K562 (cell line): Measurements from ENCODE around the gene IGSF3. TPM values are rescaled to one million over a fixed set of nuclear protein-coding genes. Genes with fewer than 3 reads are reported as not detected.

ENCODE experiments used
- BHLHE40 ChIP-seq: IDR thresholded peaks from 2 replicates; pipeline ENCODE4 v1.6.1; 2011; ENCODE audit warnings: low read length, improper control_type of control experiment
- BRF1 ChIP-seq: IDR thresholded peaks from 3 replicates; pipeline ENCODE4 v1.6.1; 2011; ENCODE audit warnings: borderline replicate concordance, mild to moderate bottlenecking; ENCODE audit not compliant: insufficient read length; ENCODE audit errors: extremely low read depth
- CEBPB ChIP-seq: fragments of 450-650 bp; IDR thresholded peaks from 2 replicates; pipeline ENCODE4 v1.6.1; 2016; ENCODE audit warnings: missing genetic modification characterization, missing compliant biosample characterization
- DDX20 ChIP-seq: fragments of 450-650 bp; IDR thresholded peaks from 2 replicates; pipeline ENCODE4 v1.6.1; 2016; ENCODE audit warnings: missing genetic modification characterization, low read depth, mild to moderate bottlenecking, missing compliant biosample characterization, moderate library complexity
- ETS2 ChIP-seq: IDR thresholded peaks from 2 replicates; pipeline ENCODE4 v1.6.1; 2016; ENCODE audit warnings: borderline replicate concordance, missing genetic modification characterization, mild to moderate bottlenecking, moderate library complexity, missing compliant biosample characterization; ENCODE audit not compliant: poor library complexity, severe bottlenecking
- HDAC3 ChIP-seq: fragments of 450-650 bp; IDR thresholded peaks from 2 replicates; pipeline ENCODE4 v1.6.1; 2018; ENCODE audit warnings: borderline replicate concordance, mild to moderate bottlenecking, moderate library complexity; ENCODE audit not compliant: partially characterized antibody
- KLF1 ChIP-seq: fragments of 450-650 bp; IDR thresholded peaks from 2 replicates; pipeline ENCODE4 v1.6.1; 2016; ENCODE audit warnings: missing genetic modification characterization, missing compliant biosample characterization
- KLF10 ChIP-seq: fragments of 250-450 bp; sonication (Bioruptor Pico); IDR thresholded peaks from 2 replicates; pipeline ENCODE4 v1.6.1; 2021; ENCODE audit warnings: matching md5 sums
- KLF13 ChIP-seq: fragments of 450-650 bp; IDR thresholded peaks from 2 replicates; pipeline ENCODE4 v1.6.1; 2016; ENCODE audit warnings: missing genetic modification characterization, low read depth, mild to moderate bottlenecking, missing compliant biosample characterization, moderate library complexity, borderline replicate concordance
- MYBL2 ChIP-seq, 2 experiments: fragments of 450-650 bp in 1 of 2; sonication (generic) in 1 of 2; formaldehyde crosslinking in 1 of 2; IDR thresholded peaks; 2 replicates each; pipeline versions ENCODE4 v1.6.1 to v1.8.1; 2017 to 2022; ENCODE audit warnings: borderline replicate concordance in 1 of 2, inconsistent platforms in 1 of 2, low read depth in 1 of 2, mild to moderate bottlenecking in 1 of 2, missing genetic modification reagents in 1 of 2, moderate library complexity in 1 of 2
- NFXL1 ChIP-seq: fragments of 450-650 bp; formaldehyde crosslinking; IDR thresholded peaks from 2 replicates; pipeline ENCODE4 v1.4.0; 2021; ENCODE audit warnings: mild to moderate bottlenecking
- PTRF ChIP-seq: fragments of 450-650 bp; IDR thresholded peaks from 2 replicates; pipeline ENCODE4 v1.6.1; 2016; ENCODE audit warnings: mild to moderate bottlenecking, missing genetic modification characterization, missing compliant biosample characterization
- RAD51 ChIP-seq: fragments of 450-650 bp; IDR thresholded peaks from 2 replicates; pipeline ENCODE4 v1.7.1; 2016; ENCODE audit warnings: low read depth, mild to moderate bottlenecking, borderline replicate concordance
- RBM15 ChIP-seq: fragments of 200-400 bp; formaldehyde crosslinking; IDR thresholded peaks from 2 replicates; pipeline ENCODE4 v1.6.1; 2018; ENCODE audit warnings: mild to moderate bottlenecking, low read length, moderate library complexity; ENCODE audit not compliant: insufficient read depth
- RUNX1 ChIP-seq: sonication (generic); IDR thresholded peaks from 2 replicates; pipeline ENCODE4 v1.6.1; 2016; ENCODE audit warnings: antibody characterized with exemption, low read depth
- SMARCA4 ChIP-seq: fragments of 450-650 bp; IDR thresholded peaks from 2 replicates; pipeline ENCODE4 v1.6.1; 2016
- SMARCB1 ChIP-seq: IDR thresholded peaks from 2 replicates; pipeline ENCODE4 v1.6.1; 2011; ENCODE audit warnings: improper control_type of control experiment, low read depth; ENCODE audit not compliant: insufficient read length
- TSC22D4 ChIP-seq: fragments of 450-650 bp; IDR thresholded peaks from 2 replicates; pipeline ENCODE4 v1.6.1; 2016; ENCODE audit warnings: missing genetic modification characterization, missing biosample characterization, control low read depth
- ZFPM2 ChIP-seq: fragments of 250-450 bp; sonication (Bioruptor Pico); IDR thresholded peaks from 2 replicates; pipeline ENCODE4 v1.5.1; 2022; ENCODE audit warnings: mild to moderate bottlenecking
- ZNF121 ChIP-seq: sonication (generic); formaldehyde crosslinking; conservative IDR thresholded peaks from 2 replicates; pipeline ENCODE4 v1.8.0; 2022; ENCODE audit warnings: missing genetic modification reagents
- ZNF76 ChIP-seq: fragments of 250-450 bp; sonication (Bioruptor Pico); IDR thresholded peaks from 2 replicates; pipeline ENCODE4 v1.4.0; 2020; ENCODE audit warnings: mild to moderate bottlenecking, moderate library complexity, borderline replicate concordance
- ZNF766 ChIP-seq: fragments of 200-800 bp; sonication (Bioruptor generic); conservative IDR thresholded peaks from 2 replicates; pipeline ENCODE4 v1.6.1; 2016; ENCODE audit warnings: missing genetic modification characterization, missing compliant biosample characterization
- ZNF778 ChIP-seq: fragments of 450-650 bp; formaldehyde crosslinking; IDR thresholded peaks from 2 replicates; pipeline ENCODE4 v1.4.0; 2020; ENCODE audit warnings: mild to moderate bottlenecking, moderate library complexity
- polyA plus RNA-seq, 8 experiments: library from polyadenylated mRNA; depleted of rRNA in 4 of 8; stranded (reverse) in 5 of 8; unstranded in 3 of 8; fragments of >200 nt; fragmentation: Nextera tagmentation in 2 of 8; fragmentation: Illumina TruSeq in 1 of 8; extraction: Ambion mirVana in 2 of 8; extraction: Trizol in 1 of 8; gene quantifications; 2 replicates each; pipeline versions ENCODE4 v1.2.1 to v1.2.3, GENCODE V29; 2011 to 2014; ENCODE audit warnings: inconsistent platforms in 1 of 8, missing spikeins in 1 of 8
- total RNA-seq, 7 experiments: library from RNA; depleted of rRNA in 6 of 7; stranded (reverse); fragments of >200 nt in 6 of 7; fragmentation: Illumina TruSeq in 2 of 7; extraction: Trizol in 2 of 7; gene quantifications; 2 replicates each; pipeline versions ENCODE4 v1.2.1 to v1.2.3, GENCODE V29; 2011 to 2021; ENCODE audit warnings: low replicate concordance in 1 of 7
- TF ChIP-seq, protein P1 (sequence below): fragments of 250-450 bp; sonication (Bioruptor Pico); IDR thresholded peaks from 2 replicates; pipeline ENCODE4 v1.4.0; 2020

IGSF3 gene
- total and polyA plus RNA-seq, 9 of the 15 experiments (the other 6 are each of a cell fraction or from before 2014, with no cell fraction given) = 1.1 to 15.0 (median 8.3) TPM

DNA sequence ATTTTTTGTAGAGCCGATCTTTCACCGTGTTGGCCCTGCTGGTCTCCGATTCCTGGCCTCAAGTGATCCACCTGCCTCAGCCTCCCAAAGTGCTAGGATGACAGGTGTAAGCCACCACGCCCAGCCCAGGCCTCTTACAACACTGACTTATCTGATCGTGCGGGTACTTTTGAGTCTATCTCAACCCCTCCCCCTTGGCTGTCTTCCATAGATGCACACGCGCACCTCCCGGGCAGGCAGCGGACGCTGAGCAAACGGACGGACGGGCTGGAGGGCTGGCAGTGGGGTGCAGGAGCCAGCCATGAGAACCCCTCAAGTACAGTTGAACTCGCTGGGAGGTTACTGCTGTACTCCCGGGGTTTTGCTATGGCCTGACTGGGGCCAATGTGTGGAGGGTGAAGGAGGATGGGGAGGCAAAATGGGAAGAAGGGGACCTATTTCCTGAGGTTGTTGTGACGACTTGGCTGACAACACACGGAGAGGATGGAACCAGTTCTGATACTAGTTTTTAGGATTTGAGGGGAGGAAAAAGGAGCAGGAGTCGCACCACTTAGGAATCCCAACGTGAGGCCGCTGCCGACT is 97.7 kb downstream of the IGSF3 start (continued):
- TF ChIP-seq RUNX1 (no peak), KLF10 (CRISPR knock-in tag) (no peak), MYBL2 (IDR thresholded peaks at IDR 0.05; ENCODE audit: low read depth) (no peak), MYBL2 (CRISPR knock-in tag; IDR thresholded peaks at IDR 0.05; ENCODE audit: borderline replicate concordance) (no peak), PTRF (tag) (no peak), ETS2 (no peak), HDAC3 (no peak), RAD51 (no peak), SMARCB1 (no peak), NFXL1 (CRISPR knock-in tag) (no peak), SMARCA4 (peak; percentile 55; the same call in 1 of the 2 replicates), DDX20 (tag) (no peak), KLF1 (tag) (peak; percentile 88), ZNF766 (CRISPR knock-in tag) (no peak), ZNF778 (CRISPR knock-in tag) (no peak), ZFPM2 (CRISPR knock-in tag) (no peak), BHLHE40 (peak; percentile 62; the same call in 1 of the 2 replicates), RBM15 (no peak), CEBPB (tag) (peak; percentile 83), KLF13 (peak; percentile 68; the same call in 1 of the 2 replicates), BRF1 (no peak), TSC22D4 (tag) (no peak), ZNF121 (CRISPR knock-in tag) (no peak), ZNF76 (no peak)
- TF ChIP-seq, protein P1, sequence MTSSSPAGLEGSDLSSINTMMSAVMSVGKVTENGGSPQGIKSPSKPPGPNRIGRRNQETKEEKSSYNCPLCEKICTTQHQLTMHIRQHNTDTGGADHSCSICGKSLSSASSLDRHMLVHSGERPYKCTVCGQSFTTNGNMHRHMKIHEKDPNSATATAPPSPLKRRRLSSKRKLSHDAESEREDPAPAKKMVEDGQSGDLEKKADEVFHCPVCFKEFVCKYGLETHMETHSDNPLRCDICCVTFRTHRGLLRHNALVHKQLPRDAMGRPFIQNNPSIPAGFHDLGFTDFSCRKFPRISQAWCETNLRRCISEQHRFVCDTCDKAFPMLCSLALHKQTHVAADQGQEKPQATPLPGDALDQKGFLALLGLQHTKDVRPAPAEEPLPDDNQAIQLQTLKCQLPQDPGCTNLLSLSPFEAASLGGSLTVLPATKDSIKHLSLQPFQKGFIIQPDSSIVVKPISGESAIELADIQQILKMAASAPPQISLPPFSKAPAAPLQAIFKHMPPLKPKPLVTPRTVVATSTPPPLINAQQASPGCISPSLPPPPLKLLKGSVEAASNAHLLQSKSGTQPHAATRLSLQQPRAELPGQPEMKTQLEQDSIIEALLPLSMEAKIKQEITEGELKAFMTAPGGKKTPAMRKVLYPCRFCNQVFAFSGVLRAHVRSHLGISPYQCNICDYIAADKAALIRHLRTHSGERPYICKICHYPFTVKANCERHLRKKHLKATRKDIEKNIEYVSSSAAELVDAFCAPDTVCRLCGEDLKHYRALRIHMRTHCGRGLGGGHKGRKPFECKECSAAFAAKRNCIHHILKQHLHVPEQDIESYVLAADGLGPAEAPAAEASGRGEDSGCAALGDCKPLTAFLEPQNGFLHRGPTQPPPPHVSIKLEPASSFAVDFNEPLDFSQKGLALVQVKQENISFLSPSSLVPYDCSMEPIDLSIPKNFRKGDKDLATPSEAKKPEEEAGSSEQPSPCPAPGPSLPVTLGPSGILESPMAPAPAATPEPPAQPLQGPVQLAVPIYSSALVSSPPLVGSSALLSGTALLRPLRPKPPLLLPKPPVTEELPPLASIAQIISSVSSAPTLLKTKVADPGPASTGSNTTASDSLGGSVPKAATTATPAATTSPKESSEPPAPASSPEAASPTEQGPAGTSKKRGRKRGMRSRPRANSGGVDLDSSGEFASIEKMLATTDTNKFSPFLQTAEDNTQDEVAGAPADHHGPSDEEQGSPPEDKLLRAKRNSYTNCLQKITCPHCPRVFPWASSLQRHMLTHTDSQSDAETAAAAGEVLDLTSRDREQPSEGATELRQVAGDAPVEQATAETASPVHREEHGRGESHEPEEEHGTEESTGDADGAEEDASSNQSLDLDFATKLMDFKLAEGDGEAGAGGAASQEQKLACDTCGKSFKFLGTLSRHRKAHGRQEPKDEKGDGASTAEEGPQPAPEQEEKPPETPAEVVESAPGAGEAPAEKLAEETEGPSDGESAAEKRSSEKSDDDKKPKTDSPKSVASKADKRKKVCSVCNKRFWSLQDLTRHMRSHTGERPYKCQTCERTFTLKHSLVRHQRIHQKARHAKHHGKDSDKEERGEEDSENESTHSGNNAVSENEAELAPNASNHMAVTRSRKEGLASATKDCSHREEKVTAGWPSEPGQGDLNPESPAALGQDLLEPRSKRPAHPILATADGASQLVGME = no peak
